K562 (cell line): ENCODE results near the gene CLPSL2. TPM values are rescaled to one million over a fixed set of nuclear protein-coding genes. Genes with fewer than 3 reads are reported as not detected.

Experiments used
- ATAC-seq: fragments of 200-7000 bp; cut with Tn5 transposase; 3 replicates; pipeline ENCODE4 v1.9.1; 2020; ENCODE audit warnings: moderate library complexity
- BruUV-seq: library from RNA; stranded (reverse); fragments of 400-500 nt; replicated peaks from 2 replicates; lab custom pipeline; 2021; lab: Mats Ljungman, UMichigan
- CTCF ChIA-PET: fragments of 300-600 bp; formaldehyde crosslinking; extraction: SDS; loops from one replicate; lab custom pipeline; 2021; ENCODE audit warnings: low intra/inter-chr PET ratio; lab: Yijun Ruan, JAX
- POLR2A ChIA-PET: fragments of 300-600, 350-650 bp; sonication (Branson Sonifier 250); formaldehyde crosslinking; extraction: SDS; loops from one replicate; lab custom pipeline; 2021; ENCODE audit warnings: antibody characterized with exemption, inconsistent platforms; lab: Yijun Ruan, JAX
- DNase-seq, 4 experiments: peaks; one replicate each; pipeline versions ENCODE4 v3.0.0 to v3.0.0-alpha.2; 2011 to 2018; ENCODE audit warnings: low spot score in 3 of 4, mixed read lengths in 3 of 4; ENCODE audit errors: extremely low read depth in 1 of 4
- FAIRE-seq: peaks from 2 replicates; lab custom pipeline; 2011; peaks lifted over from hg19 to GRCh38; lab: Jason Lieb, UNC
- H2AFZ ChIP-seq: 2 replicates; pipeline ENCODE4 v1.6.0; 2011; ENCODE audit warnings: low read depth, low read length, control low read depth, inconsistent platforms
- H3K27ac ChIP-seq: fragments of 200-600 bp; 3 replicates; pipeline ENCODE4 v1.8.0; 2011; ENCODE audit warnings: low read depth, mild to moderate bottlenecking, control low read depth, inconsistent platforms, low read length, moderate library complexity, mixed read lengths; ENCODE audit errors: extremely low read depth
- H3K27me3 ChIP-seq, 2 experiments: fragments of 300-600 bp in 1 of 2; 2 replicates in 1 of 2; 3 replicates in 1 of 2; pipeline versions ENCODE4 v1.6.0 to v1.8.0; 2011; ENCODE audit warnings: inconsistent platforms in 2 of 2, low read length in 2 of 2, mild to moderate bottlenecking in 1 of 2, mixed read lengths in 1 of 2, moderate library complexity in 1 of 2; ENCODE audit not compliant: control insufficient read depth in 2 of 2, insufficient read depth in 2 of 2
- H3K36me3 ChIP-seq: fragments of 300-600 bp; 3 replicates; pipeline ENCODE4 v1.8.0; 2011; ENCODE audit warnings: mild to moderate bottlenecking, low read length, inconsistent platforms; ENCODE audit not compliant: control insufficient read depth, insufficient read depth
- H3K4me1 ChIP-seq, 2 experiments: fragments of 200-600 bp in 1 of 2; replicated peaks in 1 of 2; 2 replicates in 1 of 2; 3 replicates in 1 of 2; pipeline versions ENCODE4 v1.5.1 to v1.8.0; 2011; ENCODE audit warnings: inconsistent platforms in 2 of 2, low read length in 2 of 2, mild to moderate bottlenecking in 1 of 2, mixed read lengths in 1 of 2, moderate library complexity in 1 of 2; ENCODE audit not compliant: control insufficient read depth in 2 of 2, insufficient read depth in 2 of 2
- H3K4me2 ChIP-seq: 2 replicates; pipeline ENCODE4 v1.6.1; 2011; ENCODE audit warnings: low read length, control low read depth, inconsistent platforms, mixed read lengths; ENCODE audit not compliant: insufficient read depth
- H3K4me3 ChIP-seq: fragments of 200-600 bp; sonication (generic), shearing (Covaris generic); 2 replicates; pipeline ENCODE4 v1.5.1; 2016; ENCODE audit warnings: control low read depth, inconsistent platforms
- H3K79me2 ChIP-seq: fragments of 200-600 bp; 3 replicates; pipeline ENCODE4 v1.8.0; 2011; ENCODE audit warnings: low read length, inconsistent platforms; ENCODE audit not compliant: control insufficient read depth, insufficient read depth
- H3K9ac ChIP-seq, 2 experiments: 2 replicates each; pipeline versions ENCODE4 v1.6.0 to v1.6.1; 2011; ENCODE audit warnings: low read depth in 2 of 2, low read length in 2 of 2, control low read depth in 1 of 2, inconsistent platforms in 1 of 2, mild to moderate bottlenecking in 1 of 2, mixed read lengths in 1 of 2; ENCODE audit not compliant: insufficient read depth in 1 of 2
- H3K9me1 ChIP-seq: one replicate; pipeline ENCODE4 v1.6.0; 2011; ENCODE audit warnings: inconsistent platforms, mild to moderate bottlenecking, low read length, moderate library complexity; ENCODE audit not compliant: control insufficient read depth, insufficient read depth
- H3K9me3 ChIP-seq: replicated peaks from 2 replicates; pipeline ENCODE4 v1.5.1; 2011; ENCODE audit warnings: low read depth, low read length, inconsistent platforms; ENCODE audit not compliant: control insufficient read depth, insufficient read depth
- H4K20me1 ChIP-seq: replicated peaks from 2 replicates; pipeline ENCODE4 v1.6.1; 2011; ENCODE audit warnings: low read length, inconsistent platforms, mixed read lengths; ENCODE audit not compliant: control insufficient read depth, insufficient read depth
- FOXA3 ChIP-seq, 2 experiments: fragments of 450-650 bp in 1 of 2; sonication (generic) in 1 of 2; formaldehyde crosslinking; IDR thresholded peaks in 1 of 2; conservative IDR thresholded peaks in 1 of 2; 2 replicates each; pipeline versions ENCODE4 v1.4.0 to v1.8.0; 2020 to 2022; ENCODE audit warnings: mild to moderate bottlenecking in 2 of 2, missing genetic modification reagents in 1 of 2
- MAFG ChIP-seq: fragments of 450-650 bp; conservative IDR thresholded peaks from 2 replicates; pipeline ENCODE4 v1.6.1; 2016; ENCODE audit warnings: missing genetic modification characterization, missing compliant biosample characterization
- MAX ChIP-seq: sonication (generic); formaldehyde crosslinking; IDR thresholded peaks from 2 replicates; pipeline ENCODE4 v1.9.0; 2022; ENCODE audit warnings: mild to moderate bottlenecking, missing genetic modification reagents
- NEUROD1 ChIP-seq: fragments of 150-350 bp; IDR thresholded peaks from 2 replicates; pipeline ENCODE4 v1.6.1; 2014; ENCODE audit warnings: borderline replicate concordance, low read length, low read depth; ENCODE audit not compliant: partially characterized antibody
- PRMT5 ChIP-seq: sonication (generic); formaldehyde crosslinking; IDR thresholded peaks from 2 replicates; pipeline ENCODE4 v1.5.0; 2020; ENCODE audit warnings: missing genetic modification reagents
- USF1 ChIP-seq: sonication (generic); formaldehyde crosslinking; IDR thresholded peaks from 2 replicates; pipeline ENCODE4 v1.9.0; 2022; ENCODE audit warnings: mild to moderate bottlenecking, missing genetic modification reagents
- ZNF76 ChIP-seq: fragments of 250-450 bp; sonication (Bioruptor Pico); IDR thresholded peaks from 2 replicates; pipeline ENCODE4 v1.4.0; 2020; ENCODE audit warnings: mild to moderate bottlenecking, moderate library complexity, borderline replicate concordance
- WGBS: fragments of 100-300 bp; shearing (Covaris generic); methylation state at CpG from one replicate; pipeline ENCODE4 v1.1.6; 2016; ENCODE audit warnings: low coverage, mixed read lengths; ENCODE audit not compliant: insufficient coverage; ENCODE audit errors: missing lambda C conversion rate; 5-methylcytosine and 5-hydroxymethylcytosine counted together
- in situ Hi-C: fragments of 300-500 bp; cut with MboI; formaldehyde crosslinking; loops from 4 replicates; pipeline ENCODE4 v1.15.0; 2018; ENCODE audit warnings: inconsistent platforms, mixed read lengths
- intact Hi-C: fragments of 100-400 bp; cut with micrococcal nuclease; formaldehyde crosslinking; loops from 2 replicates; pipeline ENCODE4 v1.14.2; 2022
- polyA plus RNA-seq, 8 experiments: library from polyadenylated mRNA; depleted of rRNA in 4 of 8; stranded (reverse) in 5 of 8; unstranded in 3 of 8; fragments of >200 nt; fragmentation: Nextera tagmentation in 2 of 8; fragmentation: Illumina TruSeq in 1 of 8; extraction: Ambion mirVana in 2 of 8; extraction: Trizol in 1 of 8; gene quantifications; 2 replicates each; pipeline versions ENCODE4 v1.2.1 to v1.2.3, GENCODE V29; 2011 to 2014; ENCODE audit warnings: inconsistent platforms in 1 of 8, missing spikeins in 1 of 8
- total RNA-seq, 7 experiments: library from RNA; depleted of rRNA in 6 of 7; stranded (reverse); fragments of >200 nt in 6 of 7; fragmentation: Illumina TruSeq in 2 of 7; extraction: Trizol in 2 of 7; gene quantifications; 2 replicates each; pipeline versions ENCODE4 v1.2.1 to v1.2.3, GENCODE V29; 2011 to 2021; ENCODE audit warnings: low replicate concordance in 1 of 7

Gene CLPSL2
- total and polyA plus RNA-seq, 9 of the 15 experiments (the other 6 are each of a cell fraction or from before 2014, with no cell fraction given): not detected

GRCh38 chr6:35736982-35737412 lies 39.4 kb upstream of the CLPSL2 start, which contains the start of gene ARMC12 (continued):
- TF ChIP-seq MAX (CRISPR knock-in tag) (0 out of 2 replicates have a peak, but pooled peaks have one; percentile 30), PRMT5 (0 out of 2 replicates have a peak, but pooled peaks have one; percentile 37), FOXA3 (CRISPR knock-in tag; conservative IDR thresholded peaks at IDR 0.05 in 1 of 2, IDR thresholded peaks at IDR 0.05 in 1 of 2) (peak in 1 of 2 experiments; percentile 36; a peak in 1 of 4 replicates), NEUROD1 (no peak), USF1 (CRISPR knock-in tag) (peak; percentile 26; the same call in 1 of the 2 replicates), ZNF76 (CRISPR knock-in tag) (no peak)

GRCh38 chr6:35737413-35738211 lies 38.8 kb upstream of the CLPSL2 start:
- H3K4me3 ChIP-seq: no peak overlapping the region
- no peaks in the 10 kb centered on the region for H4K20me1 ChIP-seq
- BruUV-seq: no TSS peak
- peaks cover 0 to 1% of the 10 kb centered on the region in 2 experiments; a peak in 1 of 5 replicates for H3K27me3 ChIP-seq
- WGBS: 13% methylated on average over 16 of the region's 16 CpGs
- ChIA-PET POLR2A (interaction anchor here (0.8 to 2.5 kb wide), 10 partner anchors 12 to 267 kb away, joined by 3 to 10 read pairs (median 4); no protein-coding TSS in a partner anchor), CTCF (interaction anchor here (1.0 to 8.4 kb wide), 6 partner anchors 105 to 444 kb away, joined by 3 to 195 read pairs (median 8); partner anchors contain the start of gene DEF6)
- DNase-seq (peak; percentile 72 to 83 (median 76)), ATAC-seq (peak; percentile 89), FAIRE-seq (peak; percentile 85)
- no peaks in the 10 kb centered on the region for H3K9me3 ChIP-seq
- in situ Hi-C loops: loop anchor here (5.0 kb wide), 3 partner anchors 155 to 440 kb away; partner anchors contain the start of gene DEF6
- intact Hi-C loops: loop anchor here (1.0 to 10.0 kb wide), 3 partner anchors 215 to 441 kb away; partner anchors contain the start of gene DEF6
- H3K9ac ChIP-seq: peak overlapping the region in 1 of 2 experiments; percentile 18; a peak in 1 of 4 replicates
- H3K36me3 ChIP-seq: no peaks in the 10 kb centered on the region
- no peak overlapping the region; the same call in 2 of the 3 replicates for H3K27ac ChIP-seq
- no peaks in the 10 kb centered on the region; the same call in 2 of the 3 replicates for H3K79me2 ChIP-seq
- H3K4me1 ChIP-seq: peaks cover 12 to 14% of the 10 kb centered on the region in 2 experiments
- H2AFZ ChIP-seq: peak overlapping the region; percentile 76
- no peaks in the 10 kb centered on the region for H3K9me1 ChIP-seq
- peak overlapping the region; percentile 9; the same call in 1 of the 2 replicates for H3K4me2 ChIP-seq
- TF ChIP-seq MAFG (tag): 0 out of 2 replicates have a peak, but pooled peaks have one; percentile 6
